Keratinocyte (primary cell): ENCODE data around the gene MX2. TPM values are rescaled to one million over a fixed set of nuclear protein-coding genes. Genes with fewer than 3 reads are reported as not detected.

Source experiments
- DNase-seq: peaks from one replicate; pipeline ENCODE4 v3.0.0-alpha.2; 2011; ENCODE audit warnings: low read depth, missing footprints, low spot score
- FAIRE-seq: peaks from 2 replicates; lab custom pipeline; 2011; peaks lifted over from hg19 to GRCh38; lab: Jason Lieb, UNC
- H2AFZ ChIP-seq: 2 replicates; pipeline ENCODE4 v1.6.0; 2012; ENCODE audit warnings: low read length, control low read depth, inconsistent platforms; ENCODE audit not compliant: control insufficient read depth
- H3K27ac ChIP-seq: 2 replicates; pipeline ENCODE4 v1.5.1; 2011; ENCODE audit warnings: low read length; ENCODE audit not compliant: control insufficient read depth, insufficient read depth
- H3K27me3 ChIP-seq: 3 replicates; pipeline ENCODE4 v1.6.0; 2011; ENCODE audit warnings: low read length; ENCODE audit not compliant: control insufficient read depth, insufficient read depth; ENCODE audit errors: extremely low read depth
- H3K36me3 ChIP-seq, 2 experiments: 2 replicates in 1 of 2; 3 replicates in 1 of 2; pipeline ENCODE4 v1.5.1; 2011; ENCODE audit warnings: low read length in 2 of 2, mild to moderate bottlenecking in 1 of 2; ENCODE audit not compliant: control insufficient read depth in 2 of 2, insufficient read depth in 2 of 2; ENCODE audit errors: extremely low read depth in 1 of 2
- H3K4me1 ChIP-seq: 3 replicates; pipeline ENCODE4 v1.5.1; 2011; ENCODE audit warnings: low read length; ENCODE audit not compliant: control insufficient read depth, insufficient read depth; ENCODE audit errors: extremely low read depth
- H3K4me2 ChIP-seq: 3 replicates; pipeline ENCODE4 v1.6.0; 2011; ENCODE audit warnings: low read depth, low read length; ENCODE audit not compliant: control insufficient read depth, insufficient read depth; ENCODE audit errors: extremely low read depth
- H3K4me3 ChIP-seq, 3 experiments: fragments of 200-600 bp in 1 of 3; sonication (generic) in 1 of 3; 2 replicates in 2 of 3; 3 replicates in 1 of 3; pipeline ENCODE4 v1.5.1; 2011 to 2016; ENCODE audit warnings: low read length in 3 of 3, mild to moderate bottlenecking in 3 of 3, control low read depth in 2 of 3, inconsistent platforms in 1 of 3, low read depth in 1 of 3, mixed read lengths in 1 of 3, mixed run types in 1 of 3, moderate library complexity in 1 of 3; ENCODE audit not compliant: control insufficient read depth in 2 of 3, insufficient read depth in 2 of 3; ENCODE audit errors: extremely low read depth in 1 of 3
- H3K79me2 ChIP-seq: 2 replicates; pipeline ENCODE4 v1.6.0; 2012; ENCODE audit warnings: low read length; ENCODE audit not compliant: control insufficient read depth, insufficient read depth
- H3K9ac ChIP-seq: 3 replicates; pipeline ENCODE4 v1.6.0; 2011; ENCODE audit warnings: low read length; ENCODE audit not compliant: control insufficient read depth, insufficient read depth; ENCODE audit errors: extremely low read depth
- H3K9me1 ChIP-seq: 3 replicates; pipeline ENCODE4 v1.6.0; 2011; ENCODE audit warnings: low read length; ENCODE audit not compliant: control insufficient read depth, insufficient read depth; ENCODE audit errors: extremely low read depth
- H3K9me3 ChIP-seq: 2 replicates; pipeline ENCODE4 v1.5.1; 2012; ENCODE audit warnings: low read depth, low read length; ENCODE audit not compliant: control insufficient read depth
- H4K20me1 ChIP-seq: 3 replicates; pipeline ENCODE4 v1.6.0; 2011; ENCODE audit warnings: low read length; ENCODE audit not compliant: control insufficient read depth, insufficient read depth; ENCODE audit errors: extremely low read depth
- CTCF ChIP-seq, 3 experiments: IDR thresholded peaks in 1 of 3; conservative IDR thresholded peaks in 1 of 3; optimal IDR thresholded peaks in 1 of 3; 2 replicates in 2 of 3; 3 replicates in 1 of 3; pipeline versions ENCODE3 to v1.5.1; 2011; ENCODE audit warnings: low read length in 3 of 3, mild to moderate bottlenecking in 3 of 3, moderate library complexity in 2 of 3, control low read depth in 1 of 3, inconsistent platforms in 1 of 3; ENCODE audit not compliant: insufficient read depth in 2 of 3; ENCODE audit errors: extremely low read depth in 1 of 3
- EZH2 ChIP-seq: IDR thresholded peaks from one replicate; pipeline ENCODE4 v1.6.1; 2012; ENCODE audit warnings: inconsistent platforms, mild to moderate bottlenecking, low read length, moderate library complexity
- dilution Hi-C: fragments of 300-500 bp; cut with MboI; formaldehyde crosslinking; loops from one replicate; pipeline ENCODE4 v1.7.0; 2020; ENCODE audit warnings: low sequenced_read_pairs; ENCODE audit not compliant: extremely low pct_ligation_motif_present
- polyA plus RNA-seq, 5 experiments: library from polyadenylated mRNA; depleted of rRNA in 3 of 5; stranded (reverse) in 3 of 5; stranded (forward) in 1 of 5; unstranded in 1 of 5; fragments of >200 nt; gene quantifications; 1 replicate in 1 of 5; 2 replicates in 3 of 5; 3 replicates in 1 of 5; pipeline versions ENCODE4 v1.2.1 to v1.2.3, GENCODE V29; 2011 to 2012; ENCODE audit warnings: missing spikeins in 2 of 5, low read depth in 1 of 5, low replicate concordance in 1 of 5

The MX2 gene
- polyA plus RNA-seq, 1 donor (not counting 4 experiments of a cell fraction or from before 2014, with no cell fraction given), result 7.1 TPM

GRCh38 chr21:41367945-41368734, 6.3 kb downstream of the MX2 start:
- dilution Hi-C loops, result no loop called here
- Histone ChIP-seq H4K20me1 (no peaks in the 10 kb centered on the region), H3K27me3 (peaks cover 27% of the 10 kb centered on the region), H3K4me1 (no peaks in the 10 kb centered on the region), H3K79me2 (no peaks in the 10 kb centered on the region), H3K9me3 (no peaks in the 10 kb centered on the region), H3K4me3 (no peak overlapping the region), H3K9ac (no peak overlapping the region), H2AFZ (no peak overlapping the region), H3K9me1 (no peaks in the 10 kb centered on the region), H3K4me2 (no peak overlapping the region), H3K27ac (no peak overlapping the region), H3K36me3 (no peaks in the 10 kb centered on the region)
- FAIRE-seq, result no peak
- no peak for DNase-seq
- no peak for TF ChIP-seq EZH2
- no peak for TF ChIP-seq CTCF (optimal IDR thresholded peaks at IDR 0.05 in 1 of 3, IDR thresholded peaks at IDR 0.05 in 1 of 3, conservative IDR thresholded peaks at IDR 0.05 in 1 of 3; ENCODE audit: extremely low read depth in 1 of 3, insufficient read depth in 2 of 3, low read length in 3 of 3)

GRCh38 chr21:41368735-41369104, 6.9 kb downstream of the MX2 start:
- H3K9me3 ChIP-seq, result no peaks in the 10 kb centered on the region
- H3K9ac ChIP-seq, result no peak overlapping the region
- TF ChIP-seq EZH2, result no peak
- no peak for TF ChIP-seq CTCF (optimal IDR thresholded peaks at IDR 0.05 in 1 of 3, IDR thresholded peaks at IDR 0.05 in 1 of 3, conservative IDR thresholded peaks at IDR 0.05 in 1 of 3; ENCODE audit: extremely low read depth in 1 of 3, insufficient read depth in 2 of 3, low read length in 3 of 3)
- FAIRE-seq (no peak), DNase-seq (no peak)
- no peak overlapping the region for H3K4me3 ChIP-seq
- H3K9me1 ChIP-seq, result no peaks in the 10 kb centered on the region
- H4K20me1 ChIP-seq, result no peaks in the 10 kb centered on the region
- no peak overlapping the region for H3K4me2 ChIP-seq
- H3K4me1 ChIP-seq, result no peaks in the 10 kb centered on the region
- H3K79me2 ChIP-seq, result no peaks in the 10 kb centered on the region
- dilution Hi-C loops, result no loop called here
- H2AFZ ChIP-seq, result no peak overlapping the region
- H3K27me3 ChIP-seq, result peaks cover 25% of the 10 kb centered on the region
- H3K27ac ChIP-seq, result no peak overlapping the region
- H3K36me3 ChIP-seq, result no peaks in the 10 kb centered on the region
